Esophagus squamous epithelium (tissue), 4 donors: ENCODE data around the gene CCDC27.

ENCODE experiments used
- CTCF ChIP-seq, 6 experiments: fragments of 450-650 bp in 4 of 6; fragments of 200-600 bp in 2 of 6; sonication (generic) in 2 of 6; IDR thresholded peaks; one replicate each; pipeline ENCODE4 v1.5.1; 2016 to 2019; ENCODE audit warnings: antibody characterized with exemption in 6 of 6, mild to moderate bottlenecking in 4 of 6, moderate library complexity in 4 of 6
- POLR2A ChIP-seq, 4 donors: fragments of 450-650 bp; IDR thresholded peaks; one replicate each; pipeline ENCODE4 v1.6.1; 2017; ENCODE audit warnings: antibody characterized with exemption in 4 of 4, mild to moderate bottlenecking in 4 of 4, moderate library complexity in 3 of 4

- TF ChIP-seq CTCF (IDR thresholded peaks at IDR 0.05) (no peak), POLR2A (IDR thresholded peaks at IDR 0.05) (no peak)
Observed at GRCh38 chr1:3777647-3778589, 25.7 kb downstream of the CCDC27 start.
